Measurements from ENCODE around the gene ZNRF2.

The ZNRF2 gene

GRCh38 chr7:30403477-30403876 is 119.1 kb downstream of the ZNRF2 start:
- DNase-seq (ENCODE audit: low read depth in 2 of 2, low spot score in 1 of 2): no peak

- no peak for DNase-seq (ENCODE audit: low read depth in 2 of 2, low spot score in 1 of 2)
Observed at GRCh38 chr7:30405179-30405578, 120.8 kb downstream of the ZNRF2 start.

- no peak for DNase-seq (ENCODE audit: low read depth in 2 of 2, low spot score in 1 of 2)
Observed at GRCh38 chr7:30406664-30407425, 122.4 kb downstream of the ZNRF2 start.

- no peak for DNase-seq (ENCODE audit: low read depth in 2 of 2, low spot score in 1 of 2)
Observed at GRCh38 chr7:30411173-30411572, 126.8 kb downstream of the ZNRF2 start.

- DNase-seq (ENCODE audit: low read depth in 2 of 2, low spot score in 1 of 2): no peak
Observed at GRCh38 chr7:30411897-30412296, 127.5 kb downstream of the ZNRF2 start.

- no peak for DNase-seq (ENCODE audit: low read depth in 2 of 2, low spot score in 1 of 2)
Observed at GRCh38 chr7:30412782-30413504, 128.5 kb downstream of the ZNRF2 start.

GRCh38 chr7:30413864-30414263 is 129.5 kb downstream of the ZNRF2 start:
- DNase-seq (ENCODE audit: low read depth in 2 of 2, low spot score in 1 of 2): no peak
